D721Med (cell line): ENCODE measurements around the gene PNPT1.

ENCODE experiments used
- DNase-seq: peaks from one replicate; pipeline ENCODE4 v3.0.0; 2011; ENCODE audit warnings: low spot score; ENCODE audit not compliant: insufficient read length
- FAIRE-seq: peaks from 2 replicates; lab custom pipeline; 2011; peaks lifted over from hg19 to GRCh38; lab: Jason Lieb, UNC
- TF ChIP-seq, protein P1 (sequence below): IDR thresholded peaks from 2 replicates; pipeline ENCODE4 v1.5.1; 2012; ENCODE audit warnings: mild to moderate bottlenecking, control low read depth; ENCODE audit not compliant: insufficient read depth; ENCODE audit errors: missing control alignments

Gene PNPT1

DNA sequence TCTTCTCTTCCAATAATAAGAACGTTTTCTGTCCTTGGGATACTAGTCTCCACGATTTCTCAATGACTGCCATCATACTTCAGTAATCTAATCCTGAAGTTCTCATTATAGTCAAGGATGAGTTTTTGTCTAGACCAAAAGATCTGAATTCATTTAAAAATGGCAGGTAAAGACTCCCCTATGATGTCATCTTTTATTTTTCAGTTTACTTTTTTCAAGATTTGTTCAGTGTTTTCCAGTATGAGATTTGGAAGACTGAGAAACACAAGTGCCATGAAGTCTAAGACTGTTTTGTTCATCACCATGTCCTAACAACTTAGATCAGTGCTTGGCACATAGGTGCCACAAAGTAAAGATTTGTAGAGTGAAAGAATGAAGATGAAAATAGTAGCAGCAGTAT lies 40.4 kb downstream of the PNPT1 start:
- no peak for FAIRE-seq
- TF ChIP-seq, protein P1, sequence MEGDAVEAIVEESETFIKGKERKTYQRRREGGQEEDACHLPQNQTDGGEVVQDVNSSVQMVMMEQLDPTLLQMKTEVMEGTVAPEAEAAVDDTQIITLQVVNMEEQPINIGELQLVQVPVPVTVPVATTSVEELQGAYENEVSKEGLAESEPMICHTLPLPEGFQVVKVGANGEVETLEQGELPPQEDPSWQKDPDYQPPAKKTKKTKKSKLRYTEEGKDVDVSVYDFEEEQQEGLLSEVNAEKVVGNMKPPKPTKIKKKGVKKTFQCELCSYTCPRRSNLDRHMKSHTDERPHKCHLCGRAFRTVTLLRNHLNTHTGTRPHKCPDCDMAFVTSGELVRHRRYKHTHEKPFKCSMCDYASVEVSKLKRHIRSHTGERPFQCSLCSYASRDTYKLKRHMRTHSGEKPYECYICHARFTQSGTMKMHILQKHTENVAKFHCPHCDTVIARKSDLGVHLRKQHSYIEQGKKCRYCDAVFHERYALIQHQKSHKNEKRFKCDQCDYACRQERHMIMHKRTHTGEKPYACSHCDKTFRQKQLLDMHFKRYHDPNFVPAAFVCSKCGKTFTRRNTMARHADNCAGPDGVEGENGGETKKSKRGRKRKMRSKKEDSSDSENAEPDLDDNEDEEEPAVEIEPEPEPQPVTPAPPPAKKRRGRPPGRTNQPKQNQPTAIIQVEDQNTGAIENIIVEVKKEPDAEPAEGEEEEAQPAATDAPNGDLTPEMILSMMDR: no peak
- no peak for DNase-seq

DNA sequence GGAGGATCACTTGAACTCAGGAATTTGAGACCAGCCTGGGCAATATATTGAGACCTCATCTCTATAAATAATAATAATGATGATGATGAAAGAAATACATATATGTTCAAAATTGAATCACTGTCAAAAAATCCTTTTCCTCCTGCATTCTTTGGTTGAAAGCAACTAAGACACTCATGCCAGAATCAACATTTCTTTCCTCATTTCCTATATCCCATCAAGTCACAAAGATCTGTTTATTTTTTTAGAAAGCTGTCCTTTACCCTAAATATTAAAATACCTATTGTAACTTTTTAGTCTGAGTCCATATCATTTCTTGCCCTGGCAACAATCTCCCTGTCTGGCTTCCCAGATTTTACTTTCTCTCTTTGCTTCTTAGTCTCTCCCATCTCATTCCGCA lies 44.4 kb downstream of the PNPT1 start:
- no peak for FAIRE-seq
- DNase-seq: no peak
- TF ChIP-seq, protein P1: no peak

DNA sequence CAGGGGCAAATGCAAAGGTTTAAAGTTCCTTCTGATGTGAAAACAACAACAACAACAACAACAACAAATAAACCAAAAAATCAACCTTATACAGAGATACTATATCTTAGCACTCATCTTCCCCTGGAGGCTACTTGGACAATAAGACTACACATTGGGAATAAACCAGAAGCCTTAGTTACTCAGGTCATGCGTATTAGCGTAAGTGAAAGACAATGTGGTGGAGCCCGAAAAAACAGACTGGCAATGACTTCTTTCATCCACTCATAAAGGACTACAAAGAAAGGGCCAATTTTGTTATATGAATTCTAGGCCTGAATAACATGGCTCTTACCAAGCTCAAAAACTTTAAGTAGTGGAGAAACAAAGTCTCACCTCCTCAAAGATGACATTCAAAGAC lies 56.8 kb downstream of the PNPT1 start:
- DNase-seq (no peak), FAIRE-seq (no peak)
- TF ChIP-seq, protein P1: no peak

DNA sequence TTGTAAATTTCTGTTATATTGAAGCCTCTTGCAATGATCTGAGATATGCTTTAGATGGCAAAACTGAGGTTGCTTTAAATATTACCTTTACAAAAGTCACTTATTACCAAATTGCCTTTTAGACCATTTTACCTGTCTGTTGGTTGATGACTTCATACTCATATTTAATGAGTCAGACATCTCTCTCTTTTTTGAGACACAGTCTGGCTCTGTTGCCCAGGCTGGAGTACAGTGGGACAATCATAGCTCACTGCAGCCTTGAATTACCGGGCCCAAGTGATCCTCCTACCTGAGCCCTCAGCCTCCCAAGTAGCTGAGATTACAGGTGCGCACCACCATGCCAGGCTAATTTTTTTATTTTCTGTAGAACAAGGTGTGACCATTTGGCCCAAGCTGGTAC lies 64.7 kb downstream of the PNPT1 start:
- TF ChIP-seq, protein P1: no peak
- no peak for FAIRE-seq
- no peak for DNase-seq

DNA sequence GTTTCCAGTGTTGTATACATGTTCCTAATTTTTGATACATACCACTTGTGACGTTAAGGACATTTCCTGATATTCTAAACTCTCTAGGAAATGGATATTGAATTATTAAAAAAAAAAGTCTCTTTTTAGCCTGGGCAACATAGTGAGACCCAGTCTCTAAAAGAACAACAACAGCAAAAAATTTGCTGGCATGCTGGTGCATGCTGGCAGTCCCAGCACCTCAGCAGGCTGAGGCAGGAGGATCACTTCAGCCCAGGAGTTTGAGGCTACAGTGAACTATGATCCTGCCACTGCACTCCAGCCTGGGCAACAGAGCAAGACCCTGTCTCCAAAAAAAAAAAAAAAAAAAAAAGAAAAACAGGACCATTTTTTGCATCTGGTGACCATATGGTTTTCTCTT lies 65.7 kb downstream of the PNPT1 start:
- no peak for FAIRE-seq
- TF ChIP-seq, protein P1: no peak
- DNase-seq: no peak

DNA sequence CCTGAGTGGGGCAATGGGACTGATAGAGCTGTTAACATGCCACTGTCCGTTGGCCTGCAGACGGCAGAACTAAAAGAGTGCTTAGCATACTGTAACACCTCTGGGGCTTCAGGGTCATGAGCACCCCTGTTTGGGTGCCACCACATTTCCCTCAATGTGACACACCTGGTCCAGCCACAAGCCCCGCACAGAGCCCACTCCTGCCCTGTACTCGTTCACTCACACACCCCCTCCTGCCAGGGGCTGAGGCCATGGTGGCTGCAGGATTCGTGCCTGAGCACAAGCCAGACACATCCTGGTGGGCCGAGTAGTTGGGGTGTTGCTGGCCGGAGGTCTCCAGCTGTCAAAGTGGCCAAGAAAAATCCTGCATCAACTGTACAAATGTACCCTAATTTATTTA lies 71.8 kb downstream of the PNPT1 start:
- no peak for DNase-seq
- TF ChIP-seq, protein P1: no peak
- FAIRE-seq: no peak

DNA sequence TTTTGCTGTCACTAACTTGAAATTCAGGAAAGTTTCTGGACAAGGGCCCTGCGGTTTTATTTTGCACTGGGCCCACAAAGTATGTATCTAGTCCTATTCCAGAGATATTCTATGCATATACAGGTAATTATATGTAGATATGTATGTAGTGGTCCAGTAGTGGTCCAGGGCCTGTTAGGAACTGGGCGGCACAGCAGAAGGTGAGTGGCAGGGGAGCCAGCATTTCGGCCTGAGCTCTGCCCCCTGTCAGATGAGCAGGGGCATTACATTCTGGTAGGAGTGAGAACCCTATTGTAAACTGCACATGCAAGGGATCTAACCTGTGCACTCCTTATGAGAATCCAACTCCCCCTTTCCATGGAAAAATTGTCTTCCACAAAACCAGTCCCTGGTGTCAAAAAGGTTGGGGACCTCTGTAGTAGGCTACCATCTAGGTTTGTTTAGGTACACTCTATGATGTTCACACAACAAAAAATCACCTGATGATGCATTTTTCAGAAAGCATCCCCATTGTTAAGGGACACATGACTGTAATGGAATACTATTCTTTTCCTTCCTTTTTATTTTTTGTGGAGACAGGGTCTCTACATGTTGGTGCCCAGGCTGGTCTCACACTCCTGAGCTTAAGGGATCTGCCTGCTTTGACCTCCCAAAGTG lies 73.4 kb downstream of the PNPT1 start:
- FAIRE-seq: no peak
- TF ChIP-seq, protein P1: peak; percentile 43
- DNase-seq: no peak
